Aorta (tissue), 5 donors: ENCODE data around the gene HOXA7. TPM values are rescaled to one million over a fixed set of nuclear protein-coding genes. Genes with fewer than 3 reads are reported as not detected.

Experiments used
- ATAC-seq: fragments of 200-7000 bp; cut with Tn5 transposase; one replicate; pipeline ENCODE4 v1.9.1; 2022; ENCODE audit warnings: moderate library complexity; ENCODE audit not compliant: low FRiP score
- DNase-seq, 2 donors: peaks; one replicate each; pipeline ENCODE4 v3.0.0-alpha.2; 2020
- H3K27ac ChIP-seq, 2 donors: one replicate each; pipeline ENCODE4 v1.5.1; 2013; ENCODE audit warnings: low read length in 2 of 2, mild to moderate bottlenecking in 2 of 2, moderate library complexity in 2 of 2, control low read depth in 1 of 2, inconsistent platforms in 1 of 2, low read depth in 1 of 2
- H3K27me3 ChIP-seq, 2 donors: one replicate each; pipeline ENCODE4 v1.6.1; 2013; ENCODE audit warnings: control low read depth in 1 of 2, low read length in 1 of 2, mild to moderate bottlenecking in 1 of 2, moderate library complexity in 1 of 2; ENCODE audit not compliant: insufficient read depth in 2 of 2, control insufficient read depth in 1 of 2
- H3K36me3 ChIP-seq, 2 donors: one replicate each; pipeline ENCODE4 v1.6.1; 2013; ENCODE audit warnings: control low read depth in 1 of 2, low read length in 1 of 2, mild to moderate bottlenecking in 1 of 2; ENCODE audit not compliant: insufficient read depth in 2 of 2, control insufficient read depth in 1 of 2
- H3K4me1 ChIP-seq, 2 donors: one replicate each; pipeline ENCODE4 v1.6.1; 2013; ENCODE audit warnings: low read length in 2 of 2, control low read depth in 1 of 2, mild to moderate bottlenecking in 1 of 2, moderate library complexity in 1 of 2; ENCODE audit not compliant: insufficient read depth in 2 of 2, control insufficient read depth in 1 of 2
- H3K4me3 ChIP-seq, 2 donors: one replicate each; pipeline ENCODE4 v1.5.1; 2013; ENCODE audit warnings: low read length in 2 of 2, control low read depth in 1 of 2, mild to moderate bottlenecking in 1 of 2
- H3K9me3 ChIP-seq: one replicate; pipeline ENCODE4 v1.6.1; 2013; ENCODE audit warnings: mild to moderate bottlenecking, low read length; ENCODE audit not compliant: control insufficient read depth
- WGBS, 2 donors: extraction: QIAGEN DNeasy Blood & Tissue Kit; methylation state at CpG; one replicate each; pipeline ENCODE4 v1.1.7; 2013; 5-methylcytosine and 5-hydroxymethylcytosine counted together
- intact Hi-C, 2 donors: fragments of 100-400 bp; cut with DNase I; formaldehyde crosslinking; loops; one replicate each; pipeline versions ENCODE4 v1.14.2 to v1.15.0; 2022
- polyA plus RNA-seq, 2 donors: library from polyadenylated mRNA; stranded (reverse); fragments of 200-250 nt; gene quantifications; one replicate each; pipeline ENCODE4 v1.2.3, GENCODE V29; 2013
- total RNA-seq, 2 donors: library from RNA; stranded (reverse); fragmentation: NEBNext Ultra II Directional; extraction: Animal tissue kit (Norgen Biotek cat#: 25700); gene quantifications; one replicate each; pipeline ENCODE4 v1.2.1, GENCODE V29; 2021
- donor health status: healthy with polysubstance abuse.
- donor health status: Bipolar disorder and iron deficiency.
- donor health status: DM: no; HTN: no; CAD: no.
- donor health status: DM: no; HTN: no; CAD: no.
- donor health status: DM: yes; HTN: yes; CAD: no.

HOXA7 gene
- total and polyA plus RNA-seq, 4 donors = 2.4 to 9.3 (median 4.0) TPM

GRCh38 chr7:27164367-27165088 is 8.1 kb upstream of the HOXA7 start:
- Histone ChIP-seq H3K36me3 (no peaks in the 10 kb centered on the region), H3K4me1 (no peaks in the 10 kb centered on the region), H3K27me3 (no peaks in the 10 kb centered on the region), H3K9me3 (no peaks in the 10 kb centered on the region), H3K27ac (no peak overlapping the region), H3K4me3 (no peak overlapping the region)
- intact Hi-C loops = loop anchor here (5.0 to 10.0 kb wide), 3 partner anchors 482 to 960 kb away; partner anchors contain the start of genes CBX3 (in 1 of the 2) and HNRNPA2B1 (in 1 of the 2)
- 36 to 40% methylated on average over 47 of the region's 47 CpGs for WGBS, 2 donors
- ATAC-seq (peak; percentile 39), DNase-seq (peak; percentile 55 to 89)

GRCh38 chr7:27164045-27164366 is 7.5 kb upstream of the HOXA7 start:
- no peak overlapping the region for H3K4me3 ChIP-seq
- 72 to 86% methylated on average over 12 of the region's 12 CpGs for WGBS, 2 donors
- ATAC-seq = no peak
- H3K9me3 ChIP-seq = no peaks in the 10 kb centered on the region
- DNase-seq = no peak
- no peaks in the 10 kb centered on the region for H3K27me3 ChIP-seq
- no peak overlapping the region for H3K27ac ChIP-seq
- H3K36me3 ChIP-seq = no peaks in the 10 kb centered on the region
- intact Hi-C loops = loop anchor here (5.0 to 10.0 kb wide), 3 partner anchors 482 to 959 kb away; partner anchors contain the start of genes CBX3 (in 1 of the 2) and HNRNPA2B1 (in 1 of the 2)
- H3K4me1 ChIP-seq = no peaks in the 10 kb centered on the region

GRCh38 chr7:27163288-27164044 is 7.0 kb upstream of the HOXA7 start:
- WGBS, 2 donors = 85 to 94% methylated on average over 24 of the region's 24 CpGs
- no peak overlapping the region for H3K4me3 ChIP-seq
- intact Hi-C loops = loop anchor here (5.0 to 10.0 kb wide), 3 partner anchors 481 to 959 kb away; partner anchors contain the start of genes CBX3 (in 1 of the 2) and HNRNPA2B1 (in 1 of the 2)

GRCh38 chr7:27162561-27163287 is 6.2 kb upstream of the HOXA7 start:
- H3K27me3 ChIP-seq = no peaks in the 10 kb centered on the region
- no peak overlapping the region for H3K27ac ChIP-seq
- H3K4me3 ChIP-seq = no peak overlapping the region
- ATAC-seq (no peak), DNase-seq (no peak)
- no peaks in the 10 kb centered on the region for H3K36me3 ChIP-seq
- H3K9me3 ChIP-seq = no peaks in the 10 kb centered on the region
- WGBS, 2 donors = 87 to 95% methylated on average over 7 of the region's 7 CpGs
- intact Hi-C loops = loop anchor here (5.0 to 10.0 kb wide), 3 partner anchors 480 to 958 kb away; partner anchors contain the start of genes CBX3 (in 1 of the 2) and HNRNPA2B1 (in 1 of the 2)
- no peaks in the 10 kb centered on the region for H3K4me1 ChIP-seq

More at GRCh38 chr7:27163288-27164044, 7.0 kb upstream of the HOXA7 start:
- H3K9me3 ChIP-seq = no peaks in the 10 kb centered on the region
- ATAC-seq = no peak
- H3K27ac ChIP-seq = no peak overlapping the region
- no peaks in the 10 kb centered on the region for H3K27me3 ChIP-seq
- H3K36me3 ChIP-seq = no peaks in the 10 kb centered on the region
- no peaks in the 10 kb centered on the region for H3K4me1 ChIP-seq
- peak; percentile 15 to 66 for DNase-seq

- Histone ChIP-seq H3K27ac (no peak overlapping the region), H3K4me3 (no peak overlapping the region), H3K9me3 (no peaks in the 10 kb centered on the region), H3K4me1 (no peaks in the 10 kb centered on the region), H3K27me3 (no peaks in the 10 kb centered on the region), H3K36me3 (no peaks in the 10 kb centered on the region)
- ATAC-seq (no peak), DNase-seq (peak in 1 of 2 donors; percentile 78)
- intact Hi-C loops = loop anchor here (2.0 to 10.0 kb wide), 4 partner anchors 480 to 957 kb away; partner anchors contain the start of genes CBX3 (in 1 of the 2) and HNRNPA2B1 (in 1 of the 2)
- WGBS, 2 donors = 68 to 81% methylated on average over 26 to 30 of the region's 30 CpGs
Observed at GRCh38 chr7:27161721-27162560, 5.5 kb upstream of the HOXA7 start.

GRCh38 chr7:27161214-27161720 is 4.8 kb upstream of the HOXA7 start:
- Histone ChIP-seq H3K4me3 (no peak overlapping the region), H3K9me3 (no peaks in the 10 kb centered on the region), H3K27ac (no peak overlapping the region), H3K36me3 (no peaks in the 10 kb centered on the region), H3K4me1 (no peaks in the 10 kb centered on the region), H3K27me3 (no peaks in the 10 kb centered on the region)
- DNase-seq (peak in 1 of 2 donors; percentile 77), ATAC-seq (no peak)
- intact Hi-C loops = loop anchor here (2.0 to 10.0 kb wide), 4 partner anchors 479 to 956 kb away; partner anchors contain the start of genes CBX3 (in 1 of the 2) and HNRNPA2B1 (in 1 of the 2)
- WGBS, 2 donors = 11 to 20% methylated on average over 19 to 27 of the region's 27 CpGs

- H3K9me3 ChIP-seq = no peaks in the 10 kb centered on the region
- 4 to 9% methylated on average over 52 to 54 of the region's 54 CpGs for WGBS, 2 donors
- H3K27ac ChIP-seq = no peak overlapping the region
- intact Hi-C loops = loop anchor here (2.0 to 10.0 kb wide), 4 partner anchors 478 to 956 kb away; partner anchors contain the start of genes CBX3 (in 1 of the 2) and HNRNPA2B1 (in 1 of the 2)
- H3K36me3 ChIP-seq = no peaks in the 10 kb centered on the region
- H3K4me1 ChIP-seq = no peaks in the 10 kb centered on the region
- peak overlapping the region; percentile 33 to 45 for H3K4me3 ChIP-seq
- H3K27me3 ChIP-seq = no peaks in the 10 kb centered on the region
- DNase-seq = peak; percentile 90 to 96
- peak; percentile 84 for ATAC-seq
Observed at GRCh38 chr7:27160546-27161213, 4.2 kb upstream of the HOXA7 start.
